Hematopoietic multipotent progenitor cell treated with erythropoietin and hydrocortisone succinate and interleukin-3 and kit ligand, for 6 days (in vitro differentiated cells): Measurements from ENCODE around the gene SRRM4.
"Not testable (repeated sequence)": the region's sequence is repeated elsewhere in the genome, so short reads cannot be mapped to it uniquely, and the experiment has no call there.

Experiments used
- DNase-seq: peaks from one replicate; pipeline ENCODE4 v3.0.0-alpha.2; 2015

SRRM4 gene

DNA sequence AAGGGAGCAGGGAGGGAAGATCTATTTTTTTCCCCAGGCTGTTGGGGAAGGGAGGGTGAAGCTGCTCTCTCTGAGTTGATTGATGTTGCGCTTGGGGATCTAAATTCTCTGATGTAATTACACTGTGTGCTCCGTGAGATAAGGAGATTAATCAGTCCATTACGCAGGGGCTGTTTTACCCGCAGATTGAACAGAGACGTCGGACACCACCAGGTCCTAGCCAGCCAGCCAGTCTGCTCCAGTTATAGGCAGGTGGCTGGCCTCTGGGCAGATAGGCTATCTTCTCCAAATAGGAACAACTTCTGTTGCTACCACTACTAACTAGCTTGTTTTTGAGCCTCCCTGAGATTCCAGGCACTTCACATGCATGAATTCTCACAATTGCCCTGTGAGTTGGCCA lies 91.1 kb downstream of the SRRM4 start:
- DNase-seq = no peak

DNA sequence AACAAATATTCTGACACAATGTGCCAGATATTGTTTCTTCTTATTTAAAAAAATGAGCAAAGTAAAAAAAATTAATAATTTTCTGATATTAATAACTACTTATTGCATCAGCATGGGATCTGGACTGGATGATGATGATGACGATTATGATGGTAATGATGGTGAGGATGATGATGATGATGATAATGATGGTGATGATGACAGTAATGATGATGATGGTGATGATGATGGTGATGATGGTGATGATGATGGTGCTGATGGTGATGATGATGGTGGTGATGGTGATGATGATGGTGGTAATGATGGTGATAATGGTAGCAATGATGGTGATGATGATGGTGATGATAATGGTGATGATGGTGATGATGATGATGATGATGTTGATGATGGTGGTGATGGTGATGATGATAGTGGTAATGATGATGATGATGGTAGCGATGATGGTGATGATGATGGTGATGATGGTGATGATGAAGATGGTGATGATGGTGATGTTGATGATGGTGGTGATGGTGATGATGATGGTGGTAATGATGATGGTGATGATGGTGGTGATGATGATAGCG lies 94.0 kb downstream of the SRRM4 start:
- DNase-seq = no peak

DNA sequence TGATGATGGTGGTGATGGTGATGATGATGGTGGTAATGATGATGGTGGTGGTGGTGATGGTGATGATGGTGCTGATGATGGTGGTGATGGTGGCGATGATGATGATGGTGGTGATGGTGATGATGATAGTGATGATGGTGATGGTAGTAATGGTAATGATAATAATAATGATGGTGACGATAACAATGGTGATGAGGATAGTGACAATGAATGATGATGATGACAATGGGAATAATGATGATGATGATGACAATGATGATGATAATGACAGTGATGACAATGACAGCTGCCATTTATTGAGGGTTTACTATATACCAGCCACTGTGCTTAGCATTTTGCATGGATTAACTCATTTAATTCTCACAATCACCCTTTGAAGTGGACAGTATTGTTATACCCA lies 94.6 kb downstream of the SRRM4 start:
- DNase-seq = no peak

DNA sequence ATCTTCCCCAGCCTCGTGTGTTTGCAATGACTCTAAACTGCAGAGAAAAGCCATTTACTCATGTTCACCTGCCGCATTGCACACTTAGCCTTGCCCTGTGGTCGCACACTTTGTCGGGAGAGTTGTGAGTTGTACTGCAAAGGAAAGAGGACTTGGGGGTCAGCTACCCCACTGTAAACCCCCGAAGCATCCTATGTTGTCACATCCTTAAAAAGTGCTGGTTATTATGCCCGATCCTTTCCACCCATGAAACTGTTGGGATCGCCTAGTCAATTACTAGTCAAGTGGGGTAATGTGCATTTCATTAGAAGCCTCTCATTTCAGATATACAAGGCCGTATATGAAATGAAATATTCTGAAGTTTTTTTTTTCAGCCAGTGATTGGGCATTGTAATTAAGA lies 98.2 kb downstream of the SRRM4 start:
- no peak for DNase-seq

DNA sequence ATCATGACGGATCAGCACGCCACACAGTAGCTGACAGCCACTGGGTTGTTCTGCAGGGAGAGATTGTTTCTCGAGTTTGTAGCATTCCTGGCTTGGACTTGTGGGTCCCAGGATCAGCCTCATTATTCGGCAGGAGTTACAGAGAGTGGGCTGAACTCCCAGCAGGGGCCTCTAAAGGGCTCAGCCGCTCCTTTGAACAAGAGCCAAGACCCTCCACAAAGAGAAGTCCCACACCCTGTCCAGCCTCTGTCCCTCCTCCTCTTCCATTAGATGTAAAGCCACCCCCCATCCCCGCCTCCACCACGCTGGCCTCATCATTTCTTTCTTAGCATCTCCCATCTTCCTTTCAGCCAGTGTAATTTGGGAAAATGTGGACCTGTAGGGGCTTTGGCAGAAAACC lies 100.7 kb downstream of the SRRM4 start:
- no peak for DNase-seq

DNA sequence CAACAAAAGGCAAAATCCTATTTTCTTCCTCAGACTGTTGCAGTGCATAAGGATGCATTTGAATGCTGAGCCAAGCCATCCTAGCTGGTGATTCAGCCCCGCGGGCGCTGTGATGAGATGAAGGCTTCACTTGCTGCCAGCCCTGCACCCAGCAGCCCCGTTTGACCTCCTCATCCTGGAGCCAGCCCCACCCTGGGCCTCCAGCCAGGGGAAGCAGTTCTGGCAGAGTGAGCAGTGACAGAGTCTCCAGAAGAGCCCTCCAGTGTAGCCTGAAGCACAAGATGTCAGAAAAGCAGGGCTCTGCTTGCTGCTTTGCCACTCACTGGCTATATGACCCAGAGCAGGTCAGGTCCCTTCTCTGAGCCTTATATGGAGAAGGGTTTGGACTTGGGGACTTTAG lies 101.2 kb downstream of the SRRM4 start:
- DNase-seq = no peak

DNA sequence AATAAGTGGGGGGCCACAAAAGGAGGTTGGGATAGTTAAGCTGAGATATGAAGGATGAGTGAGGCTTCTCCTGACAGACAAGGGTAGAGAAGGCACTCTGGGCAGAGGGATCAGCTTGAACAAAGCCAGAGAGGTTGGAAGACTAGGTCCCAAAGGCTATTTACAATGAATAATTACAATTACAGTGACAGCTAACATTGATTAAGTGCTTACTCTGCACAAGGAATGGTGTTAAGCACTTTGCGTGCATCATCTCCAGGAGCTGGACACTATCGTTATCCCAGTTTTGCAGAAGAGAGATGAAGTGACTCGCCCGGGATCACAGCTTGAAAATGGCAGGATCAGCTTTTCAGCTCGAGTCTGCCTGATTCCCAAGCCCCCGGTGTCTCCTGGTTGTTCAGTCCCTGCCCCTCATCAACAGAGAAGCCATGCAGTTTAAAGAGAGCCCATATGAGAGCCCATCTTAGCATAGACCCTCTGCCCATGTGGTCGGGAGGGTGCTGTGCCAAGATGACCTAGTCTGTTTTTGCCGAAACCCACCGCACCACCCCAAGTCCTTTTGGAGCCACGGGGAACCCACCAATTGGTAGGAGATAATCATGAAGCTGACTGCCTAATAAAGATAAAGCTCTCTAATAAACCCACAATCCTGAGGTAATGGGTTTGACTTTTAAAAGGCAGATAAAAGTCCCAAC lies 107.5 kb downstream of the SRRM4 start:
- no peak for DNase-seq

DNA sequence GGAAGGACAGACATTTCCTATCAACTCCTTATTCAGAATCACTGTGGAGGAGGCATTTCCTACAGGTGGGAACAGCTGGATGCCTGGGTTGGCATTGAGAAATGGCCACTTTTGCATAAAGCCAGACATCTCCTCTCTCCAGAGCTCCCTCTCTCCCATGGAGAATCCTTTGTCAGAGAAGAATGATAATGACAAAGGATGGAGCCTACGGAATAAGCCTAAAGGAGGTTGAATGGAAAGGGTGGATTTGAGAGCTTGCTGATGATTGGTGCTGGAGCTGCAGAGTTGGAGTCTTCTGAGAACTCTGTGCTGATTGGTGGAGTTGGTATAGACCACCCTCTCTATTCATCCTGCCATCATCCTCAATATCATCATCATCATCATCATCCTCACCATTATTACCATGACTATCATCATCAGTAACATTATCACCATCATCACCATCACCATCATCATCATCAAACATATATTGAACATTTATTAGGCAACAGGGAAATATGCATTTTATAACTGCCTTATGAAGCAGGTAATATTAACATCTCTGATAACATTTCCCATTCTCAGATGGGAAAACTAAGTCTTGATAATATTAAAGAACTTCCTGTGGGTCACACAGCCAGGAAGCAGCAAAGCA lies 108.2 kb downstream of the SRRM4 start:
- no peak for DNase-seq

DNA sequence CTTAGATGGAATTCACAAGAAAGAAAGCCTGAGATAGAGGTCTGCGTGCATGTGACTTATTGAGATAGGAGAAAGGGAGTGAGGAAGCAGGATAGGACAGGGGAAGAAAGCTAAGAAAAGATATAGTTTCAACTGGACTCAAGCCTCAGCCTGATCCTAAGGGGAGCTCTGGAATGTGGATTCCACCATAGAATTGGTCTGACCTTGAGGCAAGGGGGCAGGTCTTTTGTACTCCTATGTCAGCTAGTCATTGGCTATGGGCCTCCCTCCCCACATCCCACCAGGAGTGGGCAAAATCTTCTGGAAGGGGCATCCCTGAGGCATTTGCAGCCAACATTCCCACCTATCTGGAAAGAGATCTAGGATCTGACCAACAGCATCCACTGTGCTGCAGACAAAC lies 108.9 kb downstream of the SRRM4 start:
- DNase-seq = no peak

DNA sequence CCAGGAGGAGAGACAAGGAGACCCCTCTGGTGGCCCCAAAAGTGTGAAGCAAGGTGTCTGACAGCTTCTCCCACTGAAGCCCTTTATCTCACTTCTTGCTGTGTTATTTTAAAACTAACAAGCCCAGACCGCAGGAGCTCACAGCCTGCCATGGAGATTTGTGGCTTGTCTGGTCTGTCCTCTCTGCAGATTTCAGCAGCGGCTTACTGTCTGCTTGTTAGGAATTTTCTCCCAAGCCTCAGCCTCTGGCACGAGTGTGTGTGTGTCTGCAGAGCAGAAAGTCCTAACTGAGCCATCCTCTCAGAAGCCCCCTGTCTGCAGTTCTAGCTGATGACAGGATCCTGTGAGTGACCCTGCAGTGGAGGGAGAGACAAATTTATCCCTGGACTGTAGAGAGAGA lies 109.5 kb downstream of the SRRM4 start:
- no peak for DNase-seq

DNA sequence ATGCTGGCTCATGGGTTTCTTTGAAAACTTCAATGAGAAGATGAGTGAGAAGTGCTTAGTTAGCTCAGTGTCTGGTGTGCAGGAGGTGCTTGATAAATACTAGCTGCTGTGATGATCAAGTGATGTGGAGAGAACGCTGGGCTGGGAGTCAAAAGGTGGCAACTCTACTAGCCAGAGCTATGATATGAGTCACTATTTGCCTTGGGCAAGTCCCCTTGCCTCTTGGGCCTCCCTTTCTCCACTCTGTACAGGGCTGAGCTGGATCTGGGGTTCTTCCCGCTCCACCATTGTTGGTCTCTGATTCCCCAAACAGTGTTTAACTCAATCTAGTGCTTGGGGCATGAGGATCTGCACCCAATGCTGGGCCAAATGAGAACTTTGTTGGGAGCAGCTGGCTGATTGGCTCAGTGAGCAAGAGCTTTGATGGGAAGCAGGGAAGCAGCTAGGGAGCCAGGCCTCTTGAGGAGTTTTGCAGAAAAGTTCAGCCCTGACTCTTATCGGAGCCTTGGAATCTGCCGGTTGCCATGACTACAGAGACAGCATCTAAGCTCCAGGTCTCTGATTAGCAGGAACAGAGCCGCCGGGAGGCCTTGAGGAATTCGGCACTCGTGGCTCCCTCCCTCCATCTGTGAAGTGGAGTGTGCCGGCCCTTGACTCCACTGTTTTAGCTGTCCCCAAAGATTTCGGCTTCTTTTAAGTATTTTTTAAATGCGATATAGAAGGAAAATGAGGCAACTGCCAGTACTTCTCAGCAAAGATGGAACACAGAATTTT lies 115.3 kb downstream of the SRRM4 start:
- DNase-seq = no peak

DNA sequence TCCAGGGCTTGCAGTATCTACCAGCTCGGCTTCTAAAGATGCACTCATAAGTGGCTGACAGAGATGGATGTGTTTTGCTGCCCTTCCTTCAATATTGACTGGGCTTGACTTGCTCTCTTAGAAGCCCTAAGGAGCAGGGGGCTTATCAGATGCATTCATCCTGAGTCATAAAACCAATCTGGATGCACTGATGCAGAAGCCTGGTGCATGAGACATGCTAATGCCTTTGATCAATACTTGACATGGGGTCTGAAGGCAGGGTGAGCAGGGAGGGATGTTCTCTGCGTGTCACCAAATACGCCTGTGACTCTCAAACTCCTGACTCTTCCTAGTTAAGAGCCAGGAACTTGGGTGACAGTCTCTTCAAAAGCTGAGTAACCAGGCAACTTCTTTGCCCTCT lies 119.6 kb downstream of the SRRM4 start:
- no peak for DNase-seq

DNA sequence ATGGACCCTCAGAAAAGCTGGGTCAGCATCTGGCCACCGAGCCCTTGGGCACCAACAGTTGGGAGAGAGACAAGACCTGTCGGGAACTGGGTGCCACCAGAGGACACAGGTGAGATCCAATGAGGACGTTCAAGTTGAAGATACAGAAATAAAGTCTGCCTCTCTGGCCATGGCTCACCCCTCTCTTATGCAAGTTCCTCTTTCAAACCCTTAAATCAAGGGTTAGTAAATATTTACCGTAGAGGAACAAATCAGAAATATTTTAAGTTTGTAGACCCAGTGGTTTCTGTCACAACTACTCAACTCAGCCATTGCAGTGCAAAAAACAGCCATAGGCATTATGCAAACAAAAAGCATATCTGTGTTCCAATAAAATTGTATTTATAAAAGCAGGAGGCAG lies 120.9 kb downstream of the SRRM4 start:
- no peak for DNase-seq

DNA sequence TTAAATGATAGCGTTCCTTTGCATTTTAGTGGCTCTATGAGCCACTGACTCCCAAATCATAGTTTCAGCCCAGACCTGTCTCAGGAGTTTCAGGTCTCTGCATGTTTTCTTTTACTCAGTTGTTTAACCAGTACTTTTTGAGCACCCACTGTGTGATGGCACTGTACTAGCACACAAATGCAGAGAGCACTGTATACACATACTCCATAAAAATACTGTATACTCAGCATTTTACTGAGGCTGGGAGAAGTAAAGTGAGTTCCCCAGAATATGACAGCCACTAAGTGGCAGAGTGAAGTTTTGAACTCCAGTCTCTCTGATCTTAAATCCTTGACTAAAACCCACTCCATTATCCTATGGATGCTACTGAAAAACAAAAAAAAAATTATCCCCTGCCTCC lies 121.4 kb downstream of the SRRM4 start:
- DNase-seq = no peak

DNA sequence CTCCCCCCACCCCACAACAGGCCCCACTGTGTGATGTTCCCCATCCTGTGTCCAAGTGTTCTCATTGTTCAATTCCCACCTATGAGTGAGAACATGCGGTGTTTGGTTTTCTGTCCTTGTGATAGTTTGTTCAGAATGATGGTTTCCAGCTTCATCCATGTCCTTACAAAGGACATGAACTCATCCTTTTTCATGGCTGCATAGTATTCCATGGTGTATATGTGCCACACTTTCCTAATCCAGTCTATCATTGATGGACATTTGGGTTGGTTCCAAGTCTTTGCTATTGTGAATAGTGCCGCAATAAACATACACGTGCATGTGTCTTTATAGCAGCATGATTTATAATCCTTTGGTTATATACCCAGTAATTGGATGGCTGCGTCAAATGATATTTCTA lies 123.6 kb downstream of the SRRM4 start:
- DNase-seq = not testable (repeated sequence)

DNA sequence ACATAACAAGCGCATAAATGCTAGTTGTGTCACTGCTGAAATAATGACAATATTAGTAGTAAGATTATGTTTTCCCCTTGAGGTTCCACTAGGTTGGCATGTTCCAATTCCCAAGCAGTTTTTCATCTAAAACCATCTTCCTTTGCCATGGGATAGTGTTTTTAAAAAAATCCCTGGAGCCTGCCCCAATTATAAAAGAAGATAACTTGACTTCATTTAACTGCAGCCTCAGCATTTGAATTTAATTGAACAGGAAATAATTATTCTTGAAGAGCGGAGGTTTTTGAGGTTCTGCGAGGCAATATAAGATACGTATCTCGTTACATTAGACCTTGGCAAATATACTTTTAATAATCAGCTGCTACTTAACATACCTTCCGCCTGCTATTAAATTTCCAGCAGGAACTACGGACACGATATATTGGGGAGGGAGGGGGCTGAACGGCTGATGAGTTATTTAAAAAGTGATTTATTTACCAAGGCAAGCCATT lies 132.2 kb downstream of the SRRM4 start:
- no peak for DNase-seq

DNA sequence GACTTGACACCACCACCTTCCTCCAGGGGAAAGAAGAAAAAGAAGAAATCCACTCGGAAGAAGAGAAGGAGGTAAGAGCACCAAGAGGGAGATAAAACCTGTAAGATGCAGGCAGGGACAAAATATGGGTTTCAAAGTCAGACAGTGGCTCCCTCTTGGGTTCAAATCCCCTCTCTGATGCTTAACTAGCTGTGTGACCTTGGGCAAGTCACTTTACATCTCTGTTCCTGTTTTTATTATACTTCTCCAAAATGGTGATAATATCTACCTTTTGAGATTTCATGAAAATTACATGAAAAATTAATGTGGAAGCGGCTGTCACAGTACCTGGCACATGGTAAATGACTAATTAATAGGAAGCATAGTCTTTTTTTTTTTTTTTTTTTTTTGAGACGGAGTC lies 133.0 kb downstream of the SRRM4 start:
- no peak for DNase-seq

DNA sequence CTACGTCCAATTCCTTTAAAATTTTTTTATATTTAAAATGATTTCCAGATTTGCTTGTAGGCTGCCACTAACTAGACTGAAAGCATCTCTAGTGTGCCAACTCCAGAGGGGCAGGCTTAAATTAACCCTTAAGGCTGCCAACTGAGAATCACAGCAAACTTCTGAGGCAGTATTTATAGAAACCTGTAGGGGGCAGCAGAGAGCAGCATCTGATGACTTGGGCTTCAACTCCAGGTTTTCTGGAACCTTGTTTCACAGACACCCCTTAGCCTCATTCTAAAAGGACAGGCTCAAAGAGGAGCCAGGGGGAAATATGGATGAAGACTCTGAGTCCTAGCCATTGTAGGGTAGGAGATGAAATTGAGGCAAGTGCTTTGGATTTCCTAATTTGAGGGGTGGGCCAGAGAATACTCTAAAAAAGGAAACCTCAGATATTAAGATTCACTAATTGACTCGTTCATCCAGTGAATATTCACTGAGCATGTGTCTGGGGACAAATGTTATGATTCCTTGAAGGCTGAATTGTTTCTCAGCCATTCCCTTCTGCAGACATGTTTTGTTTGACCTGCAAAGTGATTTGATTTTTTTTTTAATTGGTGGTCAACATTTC lies 134.1 kb downstream of the SRRM4 start:
- peak; percentile 74 for DNase-seq

DNA sequence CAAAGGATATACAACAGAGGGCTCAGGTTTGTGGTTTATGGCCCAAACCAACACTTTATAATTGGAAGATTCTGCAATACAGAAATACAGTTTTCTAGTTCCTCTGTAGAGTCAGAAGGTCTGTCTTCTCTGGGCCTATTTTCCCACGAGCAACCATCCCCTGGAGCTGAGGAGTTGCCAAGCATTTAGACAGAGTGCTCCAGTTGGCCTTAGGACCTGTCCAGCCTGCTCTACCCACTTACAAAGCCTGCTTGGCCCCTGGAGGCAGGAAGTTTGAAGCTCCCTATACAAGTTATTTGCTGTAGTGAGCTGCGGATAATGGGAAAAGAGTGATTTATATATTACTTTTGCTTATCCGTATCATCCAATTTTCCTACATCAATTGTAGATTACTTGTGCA lies 136.6 kb downstream of the SRRM4 start:
- DNase-seq = no peak

DNA sequence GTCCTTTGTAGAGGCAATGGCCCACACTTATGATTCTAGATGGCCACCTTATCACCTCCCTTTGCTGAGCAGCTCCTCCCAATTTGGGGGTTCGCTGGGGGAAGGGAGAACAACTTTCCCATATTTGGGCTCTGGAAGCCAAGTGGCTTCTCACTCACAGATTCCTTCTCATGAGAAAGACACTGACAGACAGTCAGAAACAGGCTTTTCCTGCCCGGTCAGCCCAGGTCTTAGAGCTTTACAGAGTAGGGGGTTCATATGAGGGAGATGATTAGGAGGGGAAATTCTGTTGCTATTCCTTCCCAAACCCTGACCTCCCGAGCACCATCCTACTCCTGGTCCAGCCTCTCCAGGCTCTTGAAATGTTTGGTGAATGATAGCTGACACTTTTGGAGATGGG lies 137.3 kb downstream of the SRRM4 start:
- DNase-seq = no peak

DNA sequence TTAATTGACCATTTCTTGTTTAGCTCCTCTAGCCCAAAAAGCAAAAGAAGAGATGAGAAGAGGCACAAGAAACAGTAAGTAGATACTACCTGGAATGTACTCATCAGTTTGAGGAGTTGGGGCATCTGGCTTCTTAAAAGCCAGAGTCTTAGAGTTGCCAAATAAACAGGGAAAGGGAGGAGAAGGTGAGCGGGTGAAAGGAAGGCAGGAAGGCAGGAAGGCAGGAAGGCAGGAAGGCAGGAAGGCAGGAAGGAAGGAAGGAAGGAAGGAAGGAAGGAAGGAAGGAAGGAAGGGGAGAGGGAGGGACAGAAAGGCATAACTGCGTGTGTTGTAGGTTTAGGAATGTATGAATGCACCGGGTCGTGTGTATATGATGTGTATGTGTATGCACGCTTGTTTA lies 140.7 kb downstream of the SRRM4 start:
- DNase-seq = no peak

DNA sequence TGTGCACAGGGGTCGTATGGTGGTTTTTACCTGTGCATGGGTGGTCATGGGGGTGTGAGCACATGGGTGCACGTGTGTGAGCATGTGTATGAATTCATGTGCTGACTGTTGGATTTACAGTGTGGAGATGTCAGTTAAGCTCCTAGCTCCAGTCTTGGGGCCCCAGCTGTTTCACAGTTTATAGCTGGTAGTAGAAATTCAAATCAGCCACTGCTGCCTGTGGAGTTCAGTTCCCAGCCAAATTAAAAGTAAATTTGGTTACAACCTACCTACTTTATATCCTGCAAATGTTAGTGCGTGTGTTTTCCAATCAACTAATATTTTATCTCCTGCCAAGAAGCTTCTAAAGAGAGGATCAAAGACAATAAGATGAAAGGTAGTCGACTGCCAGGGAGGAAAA lies 141.4 kb downstream of the SRRM4 start:
- DNase-seq = no peak

DNA sequence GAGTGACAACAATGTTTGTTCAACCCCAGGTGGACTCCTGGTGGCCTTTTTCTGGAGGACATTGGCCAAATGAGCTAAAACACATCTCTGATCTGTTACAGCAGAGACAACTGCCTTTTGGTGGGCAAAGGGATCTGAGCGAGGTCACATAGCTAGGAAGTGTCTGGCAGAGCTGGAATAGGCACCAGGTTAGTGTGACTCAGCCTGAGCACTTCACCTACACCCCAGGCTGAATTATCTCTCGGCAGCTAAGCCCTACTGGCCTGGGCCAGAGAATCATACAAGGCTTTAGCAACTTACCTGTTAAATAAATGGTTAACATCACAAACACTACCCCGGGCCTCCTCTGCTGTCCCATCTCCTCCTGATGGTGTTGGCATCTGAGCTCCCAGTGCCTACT lies 147.2 kb downstream of the SRRM4 start:
- no peak for DNase-seq
